CD4-positive, CD25-positive, alpha-beta regulatory T cell (primary cell): ENCODE measurements around the gene DNAJB8. TPM values are rescaled to one million over a fixed set of nuclear protein-coding genes. Genes with fewer than 3 reads are reported as not detected.
A peak's percentile ranks its signal among the peaks of the same experiment; 100 is the strongest.

Experiments
- ATAC-seq, 2 donors: fragments of 150-1000 bp; cut with Tn5 transposase; one replicate each; pipeline ENCODE4 v1.10.0; 2021; ENCODE audit warnings: low read depth in 2 of 2, moderate number of reproducible peaks in 2 of 2, moderate library complexity in 1 of 2
- DNase-seq, 3 donors: peaks; one replicate each; pipeline versions ENCODE4 v3.0.0 to v3.0.0-alpha.2; 2012 to 2022; ENCODE audit warnings: mixed read lengths in 1 of 3
- H3K27ac ChIP-seq: one replicate; pipeline ENCODE4 v1.7.0; 2013; ENCODE audit warnings: mild to moderate bottlenecking, low read length; ENCODE audit not compliant: insufficient read depth, poor library complexity, severe bottlenecking
- H3K27me3 ChIP-seq: one replicate; pipeline ENCODE4 v1.7.0; 2013; ENCODE audit warnings: low read length; ENCODE audit not compliant: control insufficient read depth, insufficient read depth
- H3K36me3 ChIP-seq: one replicate; pipeline ENCODE4 v1.7.0; 2013; ENCODE audit warnings: mild to moderate bottlenecking, low read length, moderate library complexity; ENCODE audit not compliant: control insufficient read depth, insufficient read depth
- H3K4me1 ChIP-seq: 2 replicates; pipeline ENCODE4 v1.7.0; 2013; ENCODE audit warnings: mild to moderate bottlenecking, low read length; ENCODE audit not compliant: insufficient read depth, control insufficient read depth, poor library complexity, severe bottlenecking
- H3K4me3 ChIP-seq: one replicate; pipeline ENCODE4 v1.7.0; 2013; ENCODE audit warnings: low read depth, mild to moderate bottlenecking, low read length, moderate library complexity
- H3K9me3 ChIP-seq, 2 experiments: 1 replicate in 1 of 2; 2 replicates in 1 of 2; pipeline ENCODE4 v1.7.0; 2013; ENCODE audit warnings: low read length in 2 of 2, mild to moderate bottlenecking in 1 of 2, moderate library complexity in 1 of 2; ENCODE audit not compliant: control insufficient read depth in 2 of 2
- H3K27ac Mint-ChIP-seq, 3 donors: one replicate each; pipeline ENCODE4 v1.8.0; 2020 to 2022; ENCODE audit warnings: mild to moderate bottlenecking in 3 of 3, mixed read lengths in 3 of 3, moderate library complexity in 2 of 3
- H3K27me3 Mint-ChIP-seq: one replicate; pipeline ENCODE4 v1.8.0; 2022; ENCODE audit warnings: mild to moderate bottlenecking, mixed read lengths
- H3K36me3 Mint-ChIP-seq: one replicate; pipeline ENCODE4 v1.8.0; 2020; ENCODE audit warnings: mixed read lengths
- H3K4me1 Mint-ChIP-seq, 4 donors: one replicate each; pipeline ENCODE4 v1.8.0; 2020 to 2022; ENCODE audit warnings: mixed read lengths in 4 of 4, mild to moderate bottlenecking in 1 of 4
- H3K4me3 Mint-ChIP-seq, 4 donors: one replicate each; pipeline ENCODE4 v1.8.0; 2020 to 2022; ENCODE audit warnings: mild to moderate bottlenecking in 4 of 4, mixed read lengths in 4 of 4, moderate library complexity in 3 of 4
- H3K9me3 Mint-ChIP-seq, 7 donors: one replicate each; pipeline ENCODE4 v1.8.0; 2020 to 2022; ENCODE audit warnings: mixed read lengths in 7 of 7, mild to moderate bottlenecking in 3 of 7, moderate library complexity in 2 of 7
- polyA plus RNA-seq, 4 donors: library from polyadenylated mRNA; unstranded; fragments of 300-500 nt; fragmentation: Illumina TruSeq; gene quantifications; one replicate each; pipeline ENCODE4 v1.2.3, GENCODE V29; 2021
- total RNA-seq: library from RNA; stranded (reverse); gene quantifications from one replicate; pipeline ENCODE4 v1.2.3, GENCODE V29; 2022

DNAJB8 gene
- total and polyA plus RNA-seq, 5 donors from 2014 or later: not detected

GRCh38 chr3:128425142-128425845 lies 41.4 kb downstream of the DNAJB8 start:
- Histone ChIP-seq H3K4me1 (peaks cover 8% of the 10 kb centered on the region), H3K27me3 (no peaks in the 10 kb centered on the region), H3K36me3 (no peaks in the 10 kb centered on the region), H3K9me3 (no peaks in the 10 kb centered on the region), H3K4me3 (no peak overlapping the region), H3K27ac (no peak overlapping the region)
- Mint-ChIP-seq H3K4me3 (no peak overlapping the region), H3K27ac (no peak overlapping the region), H3K4me1 (no peaks in the 10 kb centered on the region), H3K9me3 (no peaks in the 10 kb centered on the region), H3K36me3 (no peaks in the 10 kb centered on the region), H3K27me3 (peaks cover 27% of the 10 kb centered on the region)
- DNase-seq: no peak
- no peak for ATAC-seq

GRCh38 chr3:128424508-128425069 lies 42.1 kb downstream of the DNAJB8 start:
- peaks cover 21% of the 10 kb centered on the region for H3K27me3 Mint-ChIP-seq
- Histone ChIP-seq H3K9me3 (no peaks in the 10 kb centered on the region), H3K4me1 (peaks cover 8% of the 10 kb centered on the region), H3K27me3 (no peaks in the 10 kb centered on the region), H3K27ac (no peak overlapping the region), H3K36me3 (no peaks in the 10 kb centered on the region), H3K4me3 (no peak overlapping the region)
- H3K4me1 Mint-ChIP-seq: no peaks in the 10 kb centered on the region
- H3K36me3 Mint-ChIP-seq: no peaks in the 10 kb centered on the region
- ATAC-seq: no peak
- no peak overlapping the region for H3K27ac Mint-ChIP-seq
- DNase-seq: no peak
- H3K9me3 Mint-ChIP-seq: no peaks in the 10 kb centered on the region
- H3K4me3 Mint-ChIP-seq: peak overlapping the region in 1 of 4 donors; percentile 56

- H3K4me1 Mint-ChIP-seq: peaks cover 0 to 2% (median 0%) of the 10 kb centered on the region in 4 donors
- H3K36me3 Mint-ChIP-seq: no peaks in the 10 kb centered on the region
- ATAC-seq (no peak), DNase-seq (no peak)
- H3K9me3 Mint-ChIP-seq: no peaks in the 10 kb centered on the region
- peaks cover 21% of the 10 kb centered on the region for H3K27me3 Mint-ChIP-seq
- peak overlapping the region in 1 of 3 donors; percentile 64 for H3K27ac Mint-ChIP-seq
- no peaks in the 10 kb centered on the region for H3K27me3 ChIP-seq
- H3K36me3 ChIP-seq: no peaks in the 10 kb centered on the region
- H3K4me3 ChIP-seq: no peak overlapping the region
- H3K27ac ChIP-seq: no peak overlapping the region
- peaks cover 8% of the 10 kb centered on the region for H3K4me1 ChIP-seq
- H3K4me3 Mint-ChIP-seq: no peak overlapping the region
- H3K9me3 ChIP-seq: no peaks in the 10 kb centered on the region
Measured at GRCh38 chr3:128423525-128424147, 43.1 kb downstream of the DNAJB8 start.

- H3K27me3 Mint-ChIP-seq: peaks cover 15% of the 10 kb centered on the region
- peaks cover 0 to 2% (median 0%) of the 10 kb centered on the region in 4 donors for H3K4me1 Mint-ChIP-seq
- Histone ChIP-seq H3K27ac (no peak overlapping the region), H3K27me3 (no peaks in the 10 kb centered on the region), H3K9me3 (no peaks in the 10 kb centered on the region), H3K4me1 (peaks cover 8% of the 10 kb centered on the region), H3K36me3 (no peaks in the 10 kb centered on the region), H3K4me3 (no peak overlapping the region)
- no peaks in the 10 kb centered on the region for H3K9me3 Mint-ChIP-seq
- ATAC-seq (no peak), DNase-seq (no peak)
- H3K27ac Mint-ChIP-seq: no peak overlapping the region
- no peaks in the 10 kb centered on the region for H3K36me3 Mint-ChIP-seq
- no peak overlapping the region for H3K4me3 Mint-ChIP-seq
Measured at GRCh38 chr3:128422762-128423524, 43.7 kb downstream of the DNAJB8 start.

GRCh38 chr3:128421966-128422365 lies 44.7 kb downstream of the DNAJB8 start:
- Mint-ChIP-seq H3K9me3 (no peaks in the 10 kb centered on the region), H3K4me1 (peaks cover 0 to 2% (median 0%) of the 10 kb centered on the region in 4 donors), H3K36me3 (no peaks in the 10 kb centered on the region), H3K4me3 (no peak overlapping the region), H3K27me3 (peaks cover 9% of the 10 kb centered on the region), H3K27ac (no peak overlapping the region)
- DNase-seq: no peak
- Histone ChIP-seq H3K4me1 (peaks cover 8% of the 10 kb centered on the region), H3K27ac (no peak overlapping the region), H3K27me3 (no peaks in the 10 kb centered on the region), H3K9me3 (no peaks in the 10 kb centered on the region), H3K36me3 (no peaks in the 10 kb centered on the region), H3K4me3 (no peak overlapping the region)
- ATAC-seq: no peak

GRCh38 chr3:128421439-128421836 lies 45.3 kb downstream of the DNAJB8 start:
- no peaks in the 10 kb centered on the region for H3K36me3 Mint-ChIP-seq
- Histone ChIP-seq H3K4me1 (peaks cover 4% of the 10 kb centered on the region), H3K9me3 (no peaks in the 10 kb centered on the region), H3K27me3 (no peaks in the 10 kb centered on the region), H3K27ac (no peak overlapping the region), H3K4me3 (no peak overlapping the region), H3K36me3 (no peaks in the 10 kb centered on the region)
- H3K4me1 Mint-ChIP-seq: peaks cover 0 to 2% (median 0%) of the 10 kb centered on the region in 4 donors
- H3K4me3 Mint-ChIP-seq: no peak overlapping the region
- H3K27me3 Mint-ChIP-seq: peaks cover 9% of the 10 kb centered on the region
- H3K27ac Mint-ChIP-seq: no peak overlapping the region
- ATAC-seq: no peak
- no peak for DNase-seq
- no peaks in the 10 kb centered on the region for H3K9me3 Mint-ChIP-seq

- H3K4me3 ChIP-seq: no peak overlapping the region
- no peaks in the 10 kb centered on the region for H3K9me3 ChIP-seq
- Mint-ChIP-seq H3K36me3 (no peaks in the 10 kb centered on the region), H3K9me3 (no peaks in the 10 kb centered on the region), H3K27ac (no peak overlapping the region), H3K27me3 (peaks cover 9% of the 10 kb centered on the region), H3K4me3 (no peak overlapping the region), H3K4me1 (peaks cover 0 to 2% (median 0%) of the 10 kb centered on the region in 4 donors)
- no peak overlapping the region for H3K27ac ChIP-seq
- no peaks in the 10 kb centered on the region for H3K4me1 ChIP-seq
- H3K36me3 ChIP-seq: no peaks in the 10 kb centered on the region
- ATAC-seq (no peak), DNase-seq (no peak)
- no peaks in the 10 kb centered on the region for H3K27me3 ChIP-seq
Measured at GRCh38 chr3:128420720-128421438, 45.8 kb downstream of the DNAJB8 start.
